Measurements from ENCODE around the gene LIN54. TPM values are rescaled to one million over a fixed set of nuclear protein-coding genes. Genes with fewer than 3 reads are reported as not detected.
A peak's percentile ranks its signal among the peaks of the same experiment; 100 is the strongest.

Gene LIN54
- total RNA-seq, 1 donor from 2014 or later, result 28.0 TPM

DNA sequence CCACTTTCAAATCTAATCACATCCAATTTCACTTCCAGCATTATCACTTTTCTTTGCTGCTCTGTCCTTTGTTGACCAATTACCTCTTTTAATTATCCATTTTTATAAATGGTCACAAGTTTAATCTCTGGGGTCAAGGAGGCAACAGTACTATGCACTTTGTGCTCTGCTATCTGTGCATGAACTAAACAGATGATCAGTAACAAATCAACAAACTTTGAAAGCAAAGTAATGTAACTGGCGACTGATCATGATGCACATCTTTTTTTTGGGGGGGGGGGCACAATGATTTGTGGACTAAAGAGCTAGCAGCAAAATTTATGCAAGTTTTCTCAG, 118.2 kb downstream of the LIN54 start:
- no peak for DNase-seq (ENCODE audit: low spot score)
- peak overlapping the region; percentile 89 for H3K4me3 Mint-ChIP-seq (ENCODE audit: low read depth)
- intact Hi-C loops (cut with micrococcal nuclease), result loop anchor here (5.0 kb wide), 1 partner anchor 40 kb away; no protein-coding TSS in a partner anchor
- H3K27ac Mint-ChIP-seq, result peak overlapping the region; percentile 91
- peaks cover 39% of the 10 kb centered on the region for H3K4me1 Mint-ChIP-seq (ENCODE audit: low read depth)
- no peaks in the 10 kb centered on the region for H3K27me3 Mint-ChIP-seq (ENCODE audit: low read depth)
- peaks cover 51% of the 10 kb centered on the region for H3K36me3 Mint-ChIP-seq (ENCODE audit: low read depth)
- H3K9me3 Mint-ChIP-seq, result no peaks in the 10 kb centered on the region

DNA sequence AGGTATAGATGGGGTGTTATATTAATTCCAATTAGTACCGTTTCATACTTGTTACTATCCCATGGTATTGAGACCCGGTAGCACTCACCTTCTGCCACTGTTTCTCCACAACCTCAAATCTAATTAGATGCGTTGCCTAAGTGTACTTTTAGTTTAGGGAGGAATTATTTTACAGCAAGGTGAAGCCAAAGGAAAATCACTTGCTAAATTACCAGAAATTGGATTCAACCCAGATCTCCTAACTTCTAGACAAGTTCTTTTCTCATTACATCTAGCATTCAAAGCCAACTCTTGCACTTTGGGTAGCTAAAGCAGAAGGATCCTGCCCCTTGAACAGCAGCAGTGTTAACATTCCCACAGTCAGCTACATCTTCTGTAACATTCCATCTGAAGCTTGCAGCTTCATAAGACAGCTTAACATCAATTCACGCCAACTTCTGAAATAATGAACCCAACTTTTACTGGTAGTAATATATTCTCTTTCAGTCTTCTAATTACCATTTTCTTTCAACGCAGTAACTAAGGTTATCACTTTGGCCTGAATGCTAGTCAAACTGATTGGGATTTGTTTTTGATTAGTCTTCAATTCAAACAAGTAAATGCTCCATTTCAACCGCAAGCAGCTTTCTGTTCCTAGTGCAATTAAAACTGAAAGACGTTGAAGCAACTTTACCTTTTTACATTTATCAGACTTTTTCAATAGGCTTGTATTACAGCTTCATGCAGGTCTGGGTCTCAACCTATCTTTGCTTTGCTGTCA, 118.7 kb downstream of the LIN54 start:
- Mint-ChIP-seq H3K27me3 (ENCODE audit: low read depth) (no peaks in the 10 kb centered on the region), H3K4me1 (ENCODE audit: low read depth) (peaks cover 39% of the 10 kb centered on the region), H3K4me3 (ENCODE audit: low read depth) (peak overlapping the region; percentile 89), H3K36me3 (ENCODE audit: low read depth) (peaks cover 52% of the 10 kb centered on the region), H3K9me3 (no peaks in the 10 kb centered on the region), H3K27ac (peak overlapping the region; percentile 91)
- intact Hi-C loops (cut with micrococcal nuclease), result loop anchor here (1.0 to 5.0 kb wide), 5 partner anchors 8 to 518 kb away; partner anchors contain the start of genes LIN54 and THAP9
- DNase-seq (ENCODE audit: low spot score), result no peak

DNA sequence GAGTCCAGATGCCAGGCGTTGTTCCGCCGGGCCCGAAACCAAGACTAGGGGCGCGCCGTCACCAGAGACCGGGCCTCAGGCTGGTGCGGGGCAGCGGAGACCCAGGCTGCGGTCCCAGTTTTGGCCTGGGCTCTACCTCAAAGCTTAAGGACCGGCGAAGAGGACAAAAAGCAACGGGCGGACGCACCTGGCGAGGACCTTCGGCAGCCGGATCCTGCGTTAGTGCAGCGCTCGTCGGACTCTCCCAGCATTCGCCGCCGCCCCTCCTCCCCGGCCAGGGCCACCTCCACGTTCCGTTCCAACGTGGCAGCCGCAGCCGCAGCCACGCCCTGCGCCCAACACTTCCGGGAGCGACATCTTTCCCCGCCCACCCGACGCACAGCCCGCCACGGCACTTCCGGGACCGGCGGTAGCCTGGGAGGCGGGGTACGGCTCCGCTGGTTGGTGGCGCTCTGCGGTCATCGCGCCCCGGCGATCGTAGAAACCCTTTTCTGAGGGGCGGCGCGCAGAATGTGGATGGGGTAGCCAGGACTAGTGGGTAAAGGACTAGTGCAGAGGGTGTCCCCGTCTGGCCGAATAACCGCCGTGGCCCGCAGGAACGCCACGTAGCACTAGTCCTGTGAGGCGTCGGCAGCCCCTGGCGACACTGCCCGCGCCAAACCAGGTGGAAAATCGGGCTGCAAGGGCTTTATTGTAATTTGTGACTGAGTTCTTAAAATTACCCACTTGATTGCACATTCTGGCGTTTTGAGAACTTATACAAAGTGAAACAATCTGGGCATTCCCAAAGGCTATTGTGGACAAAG, 119.5 kb downstream of the LIN54 start, which contains the start of gene SEC31A:
Gene SEC31A (minus strand): TSS at position 253 of the 806 bp plus-strand sequence. CDS start 9,217 bp downstream, outside the sequence.
- Mint-ChIP-seq H3K4me3 (ENCODE audit: low read depth) (peak within 1 kb of the TSS; percentile 89), H3K27me3 (ENCODE audit: low read depth) (no peaks in the 10 kb centered on the region), H3K27ac (peak within 1 kb of the TSS; percentile 91), H3K4me1 (ENCODE audit: low read depth) (peaks cover 43% of the 10 kb centered on the region), H3K9me3 (no peaks in the 10 kb centered on the region), H3K36me3 (ENCODE audit: low read depth) (peaks cover 52% of the 10 kb centered on the region)
- intact Hi-C loops (cut with micrococcal nuclease), result loop anchor here (1.0 to 5.0 kb wide), 5 partner anchors 9 to 517 kb away; partner anchors contain the start of genes LIN54 and THAP9
- peak; percentile 96 for DNase-seq (ENCODE audit: low spot score)

DNA sequence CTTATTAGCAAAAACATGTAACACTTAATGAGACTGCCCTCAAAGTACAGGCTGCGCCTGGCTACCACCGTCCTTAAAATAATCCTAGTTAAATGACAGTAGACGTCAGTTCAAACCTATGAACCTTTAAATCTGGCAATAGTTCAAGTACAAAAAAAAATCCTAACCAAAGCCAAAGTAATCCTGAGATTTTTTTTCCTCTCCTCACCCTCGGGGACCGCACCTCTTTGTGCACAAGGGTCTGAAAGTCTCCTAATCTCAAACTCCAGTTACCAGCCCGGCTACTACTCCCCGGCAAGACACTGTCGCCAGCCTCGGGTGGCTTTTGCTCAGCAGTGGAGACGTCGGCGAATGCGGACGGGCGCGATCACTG, 120.1 kb downstream of the LIN54 start:
- H3K36me3 Mint-ChIP-seq (ENCODE audit: low read depth), result peaks cover 54% of the 10 kb centered on the region
- peaks cover 46% of the 10 kb centered on the region for H3K4me1 Mint-ChIP-seq (ENCODE audit: low read depth)
- no peak for DNase-seq (ENCODE audit: low spot score)
- H3K9me3 Mint-ChIP-seq, result no peaks in the 10 kb centered on the region
- H3K27ac Mint-ChIP-seq, result peak overlapping the region; percentile 91
- no peaks in the 10 kb centered on the region for H3K27me3 Mint-ChIP-seq (ENCODE audit: low read depth)
- intact Hi-C loops (cut with micrococcal nuclease), result loop anchor here (2.0 to 5.0 kb wide), 2 partner anchors 38 to 120 kb away; partner anchors contain the start of gene LIN54
- H3K4me3 Mint-ChIP-seq (ENCODE audit: low read depth), result peak overlapping the region; percentile 89

DNA sequence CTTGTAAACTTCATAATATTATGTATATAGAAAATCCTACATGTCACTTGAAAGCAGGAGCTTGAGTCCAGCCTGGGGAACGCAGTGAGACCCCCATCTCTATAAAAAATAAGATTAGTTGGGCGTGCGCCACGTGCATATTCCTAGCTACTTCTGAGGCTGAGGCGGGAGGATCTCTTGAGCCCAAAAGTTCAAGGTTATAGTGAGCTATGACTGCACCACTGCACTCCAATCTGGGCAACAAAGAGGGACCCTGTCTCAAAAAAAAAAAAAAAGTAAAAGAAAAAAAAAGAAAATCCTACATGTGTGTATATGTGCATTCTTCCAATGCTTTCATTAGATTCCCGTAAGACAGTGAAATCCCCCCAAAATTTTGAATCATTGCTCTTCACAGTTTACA, 121.3 kb downstream of the LIN54 start:
- peaks cover 50% of the 10 kb centered on the region for H3K4me1 Mint-ChIP-seq (ENCODE audit: low read depth)
- H3K27ac Mint-ChIP-seq, result peak overlapping the region; percentile 91
- peaks cover 54% of the 10 kb centered on the region for H3K36me3 Mint-ChIP-seq (ENCODE audit: low read depth)
- intact Hi-C loops (cut with micrococcal nuclease), result no loop called here
- H3K4me3 Mint-ChIP-seq (ENCODE audit: low read depth), result peak overlapping the region; percentile 89
- no peak for DNase-seq (ENCODE audit: low spot score)
- H3K9me3 Mint-ChIP-seq, result no peaks in the 10 kb centered on the region
- H3K27me3 Mint-ChIP-seq (ENCODE audit: low read depth), result no peaks in the 10 kb centered on the region

DNA sequence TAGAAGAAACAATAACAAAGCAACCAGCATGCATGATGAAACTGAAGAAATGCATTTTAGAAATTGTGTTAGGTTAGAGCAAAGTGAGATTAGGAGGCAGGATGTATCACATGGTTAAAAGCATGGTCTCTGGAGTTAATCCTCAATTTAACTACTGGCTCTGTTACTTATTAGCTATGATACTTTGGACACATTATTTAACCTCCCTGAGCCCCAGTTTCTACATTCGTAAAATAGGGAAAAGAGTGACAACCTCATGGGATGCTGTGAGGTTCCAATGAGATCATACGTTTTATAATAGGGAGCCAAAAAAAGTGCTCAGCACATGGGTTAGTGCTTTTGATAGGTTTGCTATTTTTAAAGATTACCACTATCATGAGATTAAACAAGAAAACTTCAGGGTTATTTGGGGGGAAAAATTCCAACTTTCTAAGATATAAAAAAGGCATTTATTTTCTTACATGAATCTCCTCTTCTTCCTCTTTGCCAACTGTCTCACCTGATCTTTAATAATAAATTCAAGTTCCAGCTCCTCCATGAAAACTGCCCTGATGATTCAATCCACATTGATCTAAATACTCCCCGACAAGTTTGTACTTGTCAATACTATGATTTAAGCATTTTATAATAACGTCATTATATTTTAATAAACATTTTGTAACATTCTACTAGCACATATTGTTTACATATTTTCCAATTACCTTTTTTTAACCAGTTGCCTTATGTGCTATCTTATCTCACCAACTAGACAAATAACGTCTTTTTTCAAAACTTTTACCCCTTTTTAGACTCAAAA, 124.3 kb downstream of the LIN54 start:
- DNase-seq (ENCODE audit: low spot score), result no peak
- Mint-ChIP-seq H3K27ac (no peak overlapping the region), H3K4me1 (ENCODE audit: low read depth) (peaks cover 40% of the 10 kb centered on the region), H3K4me3 (ENCODE audit: low read depth) (no peak overlapping the region), H3K27me3 (ENCODE audit: low read depth) (no peaks in the 10 kb centered on the region), H3K9me3 (no peaks in the 10 kb centered on the region), H3K36me3 (ENCODE audit: low read depth) (peaks cover 51% of the 10 kb centered on the region)
- intact Hi-C loops (cut with micrococcal nuclease), result no loop called here

GRCh38 chr4:82885410-82885809, 125.2 kb downstream of the LIN54 start:
- H3K4me3 Mint-ChIP-seq (ENCODE audit: low read depth), result no peak overlapping the region
- H3K27ac Mint-ChIP-seq, result no peak overlapping the region
- H3K27me3 Mint-ChIP-seq (ENCODE audit: low read depth), result no peaks in the 10 kb centered on the region
- H3K4me1 Mint-ChIP-seq (ENCODE audit: low read depth), result peaks cover 40% of the 10 kb centered on the region
- peaks cover 58% of the 10 kb centered on the region for H3K36me3 Mint-ChIP-seq (ENCODE audit: low read depth)
- intact Hi-C loops (cut with micrococcal nuclease), result no loop called here
- no peak for DNase-seq (ENCODE audit: low spot score)
- H3K9me3 Mint-ChIP-seq, result no peaks in the 10 kb centered on the region

Other genes starting within 250 kb of the LIN54 start
- 1.0 and 1.1 TPM in 2 replicates for gene SCD5, start 212.0 kb downstream of the LIN54 start, total RNA-seq
- 138 and 142 TPM in 2 replicates for gene SEC31A, start 119.7 kb downstream of the LIN54 start, total RNA-seq
- 1.8 and 2.6 TPM in 2 replicates for gene THAP9, start 110.1 kb downstream of the LIN54 start, total RNA-seq
- 33.7 and 35.2 TPM in 2 replicates for gene COPS4, start 24.4 kb upstream of the LIN54 start, total RNA-seq
- 31.5 and 41.8 TPM in 2 replicates for gene PLAC8, start 103.9 kb upstream of the LIN54 start, total RNA-seq